Renal cortical epithelial cell (primary cell): ENCODE results near the gene ARHGAP25. TPM values are rescaled to one million over a fixed set of nuclear protein-coding genes. Genes with fewer than 3 reads are reported as not detected.

Experiments
- DNase-seq: peaks from one replicate; pipeline ENCODE4 v3.0.0-alpha.2; 2011; ENCODE audit warnings: low read depth
- total RNA-seq: library from RNA; depleted of rRNA; stranded (reverse); fragments of >200 nt; gene quantifications from 2 replicates; pipeline ENCODE4 v1.2.3, GENCODE V29; 2014

The ARHGAP25 gene
- total RNA-seq, 1 donor from 2014 or later, result 1.2 TPM

GRCh38 chr2:68860111-68860510 lies 125.5 kb downstream of the ARHGAP25 start:
- no peak for DNase-seq

- no peak for DNase-seq
These were observed 126.7 kb downstream of the ARHGAP25 start for GRCh38 chr2:68861330-68861729.

GRCh38 chr2:68862889-68863288 lies 128.3 kb downstream of the ARHGAP25 start:
- no peak for DNase-seq

- no peak for DNase-seq
These were observed 129.4 kb downstream of the ARHGAP25 start for GRCh38 chr2:68863996-68864395.

GRCh38 chr2:68865108-68865507 lies 130.5 kb downstream of the ARHGAP25 start:
- no peak for DNase-seq

GRCh38 chr2:68870215-68870614 lies 135.6 kb downstream of the ARHGAP25 start:
- no peak for DNase-seq

GRCh38 chr2:68871159-68871764 lies 136.7 kb downstream of the ARHGAP25 start, which contains the start of gene BMP10:
TSS of gene BMP10 (minus strand) at chr2:68871397. CDS start at chr2:68871358, 39 bp downstream.
- no peak for DNase-seq

Other genes with a start within 250 kb of the ARHGAP25 start
- gene PROKR1, start 91.2 kb upstream of the ARHGAP25 start, total RNA-seq, result not detected in 2 replicates
- gene BMP10, start 136.6 kb downstream of the ARHGAP25 start, total RNA-seq, result not detected in 2 replicates
- gene GKN2, start 218.1 kb downstream of the ARHGAP25 start, total RNA-seq, result not detected in 2 replicates
- not detected in 2 replicates for gene GKN1, start 239.8 kb downstream of the ARHGAP25 start, total RNA-seq